ENCODE data around the gene CORO6.

The CORO6 gene

GRCh38 chr17:29579866-29580771 is 42.6 kb downstream of the CORO6 start:
- peak; percentile 63 for DNase-seq (ENCODE audit: extremely low read depth, insufficient read length)
- Histone ChIP-seq H3K36me3 (ENCODE audit: control insufficient read depth, insufficient read depth, low read length) (peaks cover 27% of the 10 kb centered on the region), H3K27me3 (replicated peaks; ENCODE audit: control insufficient read depth, insufficient read depth, low read length) (no peaks in the 10 kb centered on the region), H3K4me3 (replicated peaks; ENCODE audit: low read depth, low read length) (no peak overlapping the region)
- peak; percentile 85 for TF ChIP-seq CTCF (IDR thresholded peaks at IDR 0.05; ENCODE audit: insufficient read depth, low read length, poor library complexity, severe bottlenecking)

DNA sequence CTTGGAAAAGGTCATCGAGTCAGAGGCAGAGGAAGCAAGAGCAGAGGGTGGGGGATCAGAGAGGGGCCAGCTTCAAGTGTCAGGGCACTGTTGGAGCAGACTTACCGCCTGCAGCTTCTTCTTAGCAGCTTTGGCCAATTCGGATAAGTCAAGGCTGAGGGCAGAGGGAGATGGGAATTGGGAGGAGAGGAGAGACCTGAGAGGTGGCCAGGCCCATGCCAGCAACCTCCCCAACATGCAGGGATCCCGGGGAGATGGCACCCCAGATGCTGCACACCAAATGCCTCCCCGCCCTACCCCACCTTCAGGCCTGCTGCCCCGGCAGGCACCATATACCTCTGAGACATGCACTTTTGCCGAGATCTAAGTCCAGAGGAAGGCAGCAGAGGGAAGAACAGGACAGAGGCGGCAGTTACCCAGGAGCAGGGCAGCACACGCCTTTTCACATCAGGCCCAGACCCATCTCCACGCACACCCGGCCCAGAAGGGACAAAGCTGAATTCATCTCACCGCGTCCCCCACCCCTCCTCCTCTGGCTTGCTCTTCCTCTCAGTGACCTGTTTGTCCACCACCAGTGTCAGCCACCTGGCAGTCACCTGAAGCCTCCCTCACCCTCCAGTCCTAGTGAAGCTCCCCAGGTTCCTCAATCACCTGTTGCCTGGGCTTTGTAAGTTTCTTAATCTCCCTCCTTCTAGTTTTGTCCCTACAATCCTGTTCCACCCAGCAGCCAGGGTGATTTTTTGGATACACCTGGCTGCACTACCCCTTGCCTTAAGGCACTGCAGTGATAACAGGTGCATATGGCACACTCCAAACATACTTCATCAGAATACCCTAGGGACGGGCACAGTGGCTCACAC is 43.9 kb downstream of the CORO6 start:
- peaks cover 36% of the 10 kb centered on the region for H3K36me3 ChIP-seq (ENCODE audit: control insufficient read depth, insufficient read depth, low read length)
- H3K27me3 ChIP-seq (replicated peaks; ENCODE audit: control insufficient read depth, insufficient read depth, low read length) = no peaks in the 10 kb centered on the region
- DNase-seq (ENCODE audit: extremely low read depth, insufficient read length) = no peak
- no peak overlapping the region for H3K4me3 ChIP-seq (replicated peaks; ENCODE audit: low read depth, low read length)
- no peak for TF ChIP-seq CTCF (IDR thresholded peaks at IDR 0.05; ENCODE audit: insufficient read depth, low read length, poor library complexity, severe bottlenecking)

- no peak overlapping the region for H3K4me3 ChIP-seq (replicated peaks; ENCODE audit: low read depth, low read length)
- DNase-seq (ENCODE audit: extremely low read depth, insufficient read length) = no peak
- TF ChIP-seq CTCF (IDR thresholded peaks at IDR 0.05; ENCODE audit: insufficient read depth, low read length, poor library complexity, severe bottlenecking) = no peak
- peaks cover 37% of the 10 kb centered on the region for H3K36me3 ChIP-seq (ENCODE audit: control insufficient read depth, insufficient read depth, low read length)
- H3K27me3 ChIP-seq (replicated peaks; ENCODE audit: control insufficient read depth, insufficient read depth, low read length) = no peaks in the 10 kb centered on the region
Observed at GRCh38 chr17:29577385-29578211, 45.1 kb downstream of the CORO6 start.

DNA sequence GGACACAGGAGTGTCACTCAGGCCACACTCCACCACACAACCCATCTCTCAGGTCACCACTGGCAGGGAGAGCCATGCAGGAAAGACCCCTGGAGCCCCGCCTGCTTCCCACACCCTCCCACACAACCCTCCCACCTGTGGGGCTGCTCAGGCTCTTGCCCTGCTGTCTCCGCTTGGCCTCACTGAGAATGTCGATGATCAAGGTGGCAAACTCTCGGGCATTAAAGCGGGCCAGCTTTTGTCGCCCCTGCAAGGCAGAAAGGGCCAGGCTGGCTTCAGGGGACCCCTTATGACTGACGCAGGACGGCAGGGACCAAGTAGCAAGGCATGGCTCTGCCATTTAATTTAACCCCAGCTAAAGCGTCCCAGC is 45.7 kb downstream of the CORO6 start:
- Histone ChIP-seq H3K27me3 (replicated peaks; ENCODE audit: control insufficient read depth, insufficient read depth, low read length) (no peaks in the 10 kb centered on the region), H3K4me3 (replicated peaks; ENCODE audit: low read depth, low read length) (no peak overlapping the region), H3K36me3 (ENCODE audit: control insufficient read depth, insufficient read depth, low read length) (peaks cover 33% of the 10 kb centered on the region)
- no peak for TF ChIP-seq CTCF (IDR thresholded peaks at IDR 0.05; ENCODE audit: insufficient read depth, low read length, poor library complexity, severe bottlenecking)
- no peak for DNase-seq (ENCODE audit: extremely low read depth, insufficient read length)

GRCh38 chr17:29576214-29577000 is 46.3 kb downstream of the CORO6 start:
- no peaks in the 10 kb centered on the region for H3K27me3 ChIP-seq (replicated peaks; ENCODE audit: control insufficient read depth, insufficient read depth, low read length)
- peaks cover 32% of the 10 kb centered on the region for H3K36me3 ChIP-seq (ENCODE audit: control insufficient read depth, insufficient read depth, low read length)
- DNase-seq (ENCODE audit: extremely low read depth, insufficient read length) = no peak
- no peak for TF ChIP-seq CTCF (IDR thresholded peaks at IDR 0.05; ENCODE audit: insufficient read depth, low read length, poor library complexity, severe bottlenecking)
- H3K4me3 ChIP-seq (replicated peaks; ENCODE audit: low read depth, low read length) = no peak overlapping the region

Measured in GM06990 (cell line).